Amygdala (tissue), 56 donors: ENCODE measurements around the gene EZH1.
"Not testable (repeated sequence)": the region's sequence is repeated elsewhere in the genome, so short reads cannot be mapped to it uniquely, and the experiment has no call there.

Experiments used
- DNase-seq, 56 donors: peaks; one replicate each; lab custom pipeline; 2025; lab: John Stamatoyannopoulos, UW

The EZH1 gene

DNA sequence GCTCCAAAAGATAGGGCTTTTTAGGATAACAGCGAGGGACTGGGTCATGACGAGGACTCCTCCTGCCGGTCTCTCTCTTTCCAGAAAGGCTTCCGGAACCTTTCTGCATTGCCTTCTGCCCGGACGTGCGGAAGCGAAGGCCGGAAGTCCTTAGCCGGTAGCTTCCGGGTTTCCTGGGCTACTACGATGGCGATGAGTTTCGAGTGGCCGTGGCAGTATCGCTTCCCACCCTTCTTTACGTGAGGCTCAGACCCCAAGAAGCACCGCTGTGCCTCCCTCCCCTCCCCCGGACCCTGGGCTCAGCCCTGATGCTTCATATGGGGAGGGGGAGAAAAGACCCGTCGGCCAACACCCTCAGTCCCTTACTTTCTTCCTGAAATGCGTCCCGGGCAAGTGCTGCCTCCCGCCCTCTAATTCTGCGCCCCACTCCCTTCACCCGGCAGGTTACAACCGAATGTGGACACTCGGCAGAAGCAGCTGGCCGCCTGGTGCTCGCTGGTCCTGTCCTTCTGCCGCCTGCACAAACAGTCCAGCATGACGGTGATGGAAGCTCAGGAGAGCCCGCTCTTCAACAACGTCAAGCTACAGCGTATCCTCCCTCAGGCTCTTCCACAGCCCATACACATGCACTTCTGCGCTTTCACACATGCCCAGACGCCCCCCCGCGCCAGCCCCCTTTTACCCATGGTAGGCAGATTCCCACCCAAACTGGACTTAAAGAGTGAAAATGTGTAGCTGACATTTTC lies 28.6 kb upstream of the EZH1 start, which contains the start of gene VPS25:
Gene VPS25, plus strand, starts transcription at position 160 of the 746 bp plus-strand sequence. Its CDS starts 27 bp downstream, at position 187.
- DNase-seq = peak; percentile 4 to 87 (median 65)

DNA sequence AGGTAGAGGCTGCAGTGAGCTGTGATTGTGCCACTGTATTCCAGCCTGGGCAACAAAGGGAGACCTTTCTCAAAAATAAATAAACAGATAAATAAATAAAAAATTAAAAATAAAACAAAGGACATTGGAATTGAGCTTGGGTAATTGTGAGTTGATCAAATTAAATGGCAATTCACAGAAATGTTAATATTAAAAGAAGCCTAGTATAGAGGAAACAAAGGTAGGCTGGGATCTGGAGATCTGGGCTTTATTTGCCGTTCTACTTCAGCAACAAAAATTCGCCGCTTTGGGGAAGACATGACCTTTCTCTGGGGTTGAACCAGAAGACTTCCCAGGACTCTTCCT lies 28.1 kb upstream of the EZH1 start:
- no peak for DNase-seq

DNA sequence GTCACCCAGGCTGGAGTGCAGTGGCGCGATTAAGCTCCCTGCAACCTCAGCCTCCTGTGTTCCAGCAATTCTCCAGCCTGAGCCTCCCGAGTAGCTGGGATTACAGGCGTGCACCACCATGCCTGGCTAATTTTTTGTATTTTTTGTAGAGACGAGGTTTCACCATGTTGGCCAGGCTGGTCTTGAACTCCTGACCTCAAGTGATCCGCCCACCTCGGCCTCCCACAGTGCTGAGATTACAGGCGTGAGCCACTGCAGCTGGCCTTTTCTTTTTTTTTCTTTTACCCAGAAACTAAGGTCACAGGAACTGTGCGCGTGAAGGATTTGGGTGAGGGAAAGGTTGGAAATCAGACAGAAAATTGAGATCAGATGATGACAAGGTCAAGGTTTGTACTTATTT lies 25.1 kb upstream of the EZH1 start:
- not testable (repeated sequence) for DNase-seq

DNA sequence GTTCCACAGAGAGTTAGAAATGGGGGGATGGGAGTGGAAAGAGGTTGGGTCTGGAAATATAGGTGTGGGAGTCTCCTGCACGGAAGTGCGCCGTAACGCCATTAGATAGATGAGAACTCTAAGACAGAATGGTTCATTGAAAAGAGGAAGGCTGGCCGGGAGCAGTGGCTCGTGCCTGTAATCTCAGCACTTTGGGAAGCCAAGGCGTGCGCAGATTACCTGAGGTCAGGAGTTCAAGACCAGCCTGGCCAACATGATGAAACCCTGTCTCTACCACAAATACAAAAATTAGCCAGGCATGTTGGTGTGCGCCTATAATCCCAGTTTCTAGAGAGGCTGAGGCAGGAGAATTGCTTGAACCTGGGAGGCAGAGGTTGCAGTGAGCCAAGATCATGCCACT lies 23.2 kb upstream of the EZH1 start:
- not testable (repeated sequence) for DNase-seq

DNA sequence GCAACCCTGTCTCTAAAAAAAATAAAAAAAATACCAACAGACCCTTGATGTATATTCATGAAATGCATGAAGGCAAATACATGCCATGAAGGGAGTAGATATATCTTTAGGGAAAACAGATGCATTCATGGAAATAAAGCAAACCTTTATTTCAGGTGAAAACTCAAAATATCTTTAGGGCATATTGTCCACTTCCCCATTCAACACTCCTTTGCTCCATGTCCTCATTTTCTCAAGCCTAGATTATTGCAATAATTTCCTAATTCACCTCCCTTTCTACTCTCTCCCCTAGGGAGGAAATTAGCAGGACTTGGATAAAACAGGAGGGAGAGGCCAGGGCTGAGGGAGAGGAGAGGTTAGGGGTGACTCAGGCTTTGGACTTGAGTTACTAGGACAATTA lies 22.7 kb upstream of the EZH1 start:
- no peak for DNase-seq

DNA sequence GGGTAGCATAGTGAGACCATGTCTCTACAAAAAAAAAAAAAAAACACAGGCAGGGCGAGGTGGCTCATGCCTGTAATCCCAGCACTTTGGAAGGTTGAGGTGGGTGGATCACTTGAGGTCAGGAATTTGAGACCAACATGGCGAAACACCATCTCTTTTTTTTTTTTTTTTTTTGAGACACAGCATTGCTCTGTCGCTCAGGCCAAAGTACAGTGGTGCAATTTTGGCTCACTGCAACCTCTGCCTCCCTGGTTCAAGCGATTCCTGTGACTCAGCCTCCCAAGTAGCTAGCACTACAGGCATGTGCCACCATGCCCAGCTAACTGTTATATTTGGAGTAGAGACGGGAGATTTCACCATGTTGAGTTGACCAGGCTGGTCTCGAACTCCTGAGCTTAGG lies 21.3 kb upstream of the EZH1 start:
- DNase-seq = no peak

DNA sequence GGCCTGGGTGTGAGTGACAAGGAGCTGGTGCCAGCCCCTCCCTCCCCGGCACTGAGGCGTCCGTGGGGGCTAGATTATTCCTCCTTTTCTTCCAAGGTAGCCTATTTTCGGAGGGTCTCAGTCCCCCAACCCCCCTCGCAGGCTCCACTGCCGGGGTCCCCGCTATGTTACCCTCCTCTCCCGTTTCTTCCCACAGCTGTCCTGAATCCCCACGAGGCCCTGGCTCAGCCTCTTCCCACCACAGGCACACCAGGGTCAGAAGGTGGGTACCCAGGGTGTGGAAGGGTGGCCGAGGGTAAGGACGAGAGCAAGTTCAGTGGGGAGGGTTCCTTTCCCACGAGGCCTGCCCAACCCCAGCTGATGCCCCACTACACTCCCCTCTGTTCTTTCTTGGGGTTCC lies 16.8 kb upstream of the EZH1 start:
- no peak for DNase-seq

DNA sequence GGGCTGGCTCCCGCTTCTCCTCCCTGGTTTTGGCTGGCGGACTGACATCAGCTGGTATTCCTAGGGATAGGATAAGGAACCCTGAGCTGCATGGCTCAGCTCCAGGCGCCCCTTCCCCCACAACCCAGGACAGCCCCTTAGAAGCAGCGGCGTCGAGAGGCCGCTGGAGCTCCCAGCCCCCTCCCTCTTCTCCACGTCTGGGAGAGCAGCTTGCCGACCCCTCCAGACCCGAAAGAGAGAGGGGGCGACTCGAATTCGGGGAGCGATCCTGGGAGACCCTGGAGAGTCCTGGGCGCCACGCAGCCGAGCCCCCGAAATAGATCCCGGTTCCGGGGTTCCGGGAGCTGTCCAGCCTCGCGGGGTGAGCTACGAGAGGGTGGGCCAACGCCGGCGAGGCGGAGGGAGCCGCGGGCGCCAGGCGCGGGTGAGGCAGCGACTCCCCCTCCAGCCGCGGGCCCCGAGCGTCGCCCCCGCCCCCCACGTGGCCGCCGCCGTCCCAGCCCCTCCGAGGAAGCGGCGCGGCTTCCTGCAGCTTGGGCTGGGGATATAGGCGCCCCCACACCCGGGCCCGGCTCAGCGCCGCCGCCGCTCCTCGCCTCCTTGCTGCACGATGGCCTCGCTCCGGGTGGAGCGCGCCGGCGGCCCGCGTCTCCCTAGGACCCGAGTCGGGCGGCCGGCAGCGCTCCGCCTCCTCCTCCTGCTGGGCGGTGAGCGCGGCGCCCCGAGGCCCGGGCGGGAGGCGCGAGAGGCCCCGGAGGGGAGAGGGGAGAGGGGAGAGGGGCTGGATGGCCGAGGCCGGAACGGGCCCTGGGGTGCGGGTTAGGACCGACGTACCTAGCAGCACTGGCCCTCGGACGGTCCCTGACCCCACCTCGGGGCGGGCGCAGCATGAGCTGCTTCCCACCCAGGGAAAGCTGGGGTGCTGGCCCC lies 16.1 kb upstream of the EZH1 start, which contains the start of gene RAMP2:
Gene RAMP2, plus strand, starts transcription at position 576 of the 930 bp plus-strand sequence. Its CDS starts 35 bp downstream, at position 611.
- DNase-seq = no peak

DNA sequence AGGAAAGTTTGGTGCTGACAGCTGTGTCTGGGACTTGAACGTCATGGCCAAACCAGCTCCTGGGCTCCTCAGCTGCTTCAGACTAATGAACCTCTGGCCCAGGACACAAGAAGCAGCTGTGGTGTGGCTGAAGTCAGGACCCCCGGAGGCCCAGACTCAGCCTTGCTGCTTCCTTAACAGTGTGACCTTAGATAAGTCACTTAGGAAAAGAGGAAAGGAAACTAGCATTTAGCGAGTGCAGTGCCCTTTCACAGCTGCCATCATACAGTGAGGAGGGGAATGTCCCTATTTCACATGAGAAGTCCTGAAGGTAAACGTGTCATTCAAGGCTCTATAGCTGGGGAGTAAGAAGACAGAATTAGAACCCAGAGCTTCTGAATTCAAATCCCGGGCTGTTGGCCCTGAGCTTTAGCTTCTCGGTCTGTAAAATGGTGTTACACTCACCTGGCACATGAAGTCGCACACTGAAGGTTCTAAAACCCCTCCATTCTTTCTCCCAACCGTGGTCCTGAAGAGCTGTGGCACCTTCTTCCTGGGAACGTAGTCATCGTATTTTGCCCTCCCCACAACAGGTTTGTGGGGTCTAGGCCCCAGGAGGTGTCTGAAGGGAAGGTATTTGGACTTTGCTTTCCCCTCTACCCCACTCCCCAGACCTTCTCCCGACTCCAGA lies 15.3 kb upstream of the EZH1 start:
- DNase-seq = no peak

DNA sequence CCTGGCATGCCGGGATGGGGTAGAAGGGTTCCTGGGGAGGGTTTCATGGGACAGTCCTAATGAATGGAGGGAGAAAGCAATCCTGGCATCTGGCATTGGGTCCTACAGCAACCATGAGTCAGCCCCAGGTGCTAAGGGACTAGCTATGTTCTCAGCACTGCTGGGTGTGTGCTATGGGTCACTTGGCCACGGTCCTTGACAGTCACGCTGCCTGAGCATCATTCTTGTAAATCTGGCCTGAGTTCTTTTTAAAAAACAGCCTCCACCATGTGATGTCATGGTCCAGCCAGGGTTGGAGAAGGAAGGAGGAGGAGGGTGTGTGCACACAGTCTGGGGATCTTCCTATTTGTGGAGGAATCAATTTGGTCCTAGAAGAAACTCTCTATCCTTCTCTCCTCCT lies 9.9 kb upstream of the EZH1 start:
- no peak for DNase-seq

DNA sequence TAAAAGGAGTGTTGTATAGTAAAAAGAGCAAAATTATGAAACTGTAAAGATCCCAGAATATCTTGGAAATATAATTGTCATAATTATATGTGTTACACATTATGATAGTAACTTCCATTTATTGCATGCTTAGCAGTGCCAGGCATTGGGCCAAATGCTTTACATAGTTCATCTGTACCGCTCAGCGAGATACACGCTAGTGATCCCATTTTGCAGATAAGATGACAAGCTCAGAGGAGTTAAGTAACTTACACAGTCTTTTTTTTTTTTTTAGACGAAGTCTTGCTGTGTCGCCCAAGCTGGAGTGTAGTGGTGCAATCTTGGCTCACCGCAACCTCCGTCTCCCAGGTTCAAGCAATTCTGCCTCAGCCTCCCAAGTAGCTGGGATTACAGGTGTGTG lies 6.8 kb upstream of the EZH1 start:
- DNase-seq = no peak

DNA sequence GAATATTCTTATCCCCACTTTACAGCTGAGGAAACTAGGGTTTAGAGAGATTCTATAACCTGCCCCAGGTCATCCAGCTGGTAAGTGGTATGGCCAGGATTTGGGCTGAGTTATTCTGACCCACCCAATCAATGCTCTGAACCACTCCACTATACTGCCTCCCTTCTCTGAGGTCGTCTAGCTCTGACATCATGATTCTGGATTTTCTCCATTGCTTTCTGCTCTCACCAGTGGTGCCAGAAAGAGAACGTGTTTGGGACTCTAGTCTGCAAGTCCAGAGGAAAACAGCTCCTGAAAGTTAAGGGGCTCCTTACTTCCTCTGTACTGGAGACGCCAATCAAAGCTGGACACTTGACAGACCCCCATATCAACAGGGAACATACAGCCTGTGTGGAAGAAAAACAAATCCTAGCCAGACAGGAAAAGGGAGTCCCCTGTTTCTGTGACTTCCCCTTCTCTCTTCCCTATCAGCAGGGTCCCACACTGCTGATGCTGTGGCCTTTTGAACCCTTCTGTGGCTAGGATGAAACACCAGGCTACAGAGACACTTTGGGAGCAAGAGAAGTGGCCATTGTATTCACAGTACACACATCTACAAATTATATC lies 6.0 kb upstream of the EZH1 start:
- no peak for DNase-seq

DNA sequence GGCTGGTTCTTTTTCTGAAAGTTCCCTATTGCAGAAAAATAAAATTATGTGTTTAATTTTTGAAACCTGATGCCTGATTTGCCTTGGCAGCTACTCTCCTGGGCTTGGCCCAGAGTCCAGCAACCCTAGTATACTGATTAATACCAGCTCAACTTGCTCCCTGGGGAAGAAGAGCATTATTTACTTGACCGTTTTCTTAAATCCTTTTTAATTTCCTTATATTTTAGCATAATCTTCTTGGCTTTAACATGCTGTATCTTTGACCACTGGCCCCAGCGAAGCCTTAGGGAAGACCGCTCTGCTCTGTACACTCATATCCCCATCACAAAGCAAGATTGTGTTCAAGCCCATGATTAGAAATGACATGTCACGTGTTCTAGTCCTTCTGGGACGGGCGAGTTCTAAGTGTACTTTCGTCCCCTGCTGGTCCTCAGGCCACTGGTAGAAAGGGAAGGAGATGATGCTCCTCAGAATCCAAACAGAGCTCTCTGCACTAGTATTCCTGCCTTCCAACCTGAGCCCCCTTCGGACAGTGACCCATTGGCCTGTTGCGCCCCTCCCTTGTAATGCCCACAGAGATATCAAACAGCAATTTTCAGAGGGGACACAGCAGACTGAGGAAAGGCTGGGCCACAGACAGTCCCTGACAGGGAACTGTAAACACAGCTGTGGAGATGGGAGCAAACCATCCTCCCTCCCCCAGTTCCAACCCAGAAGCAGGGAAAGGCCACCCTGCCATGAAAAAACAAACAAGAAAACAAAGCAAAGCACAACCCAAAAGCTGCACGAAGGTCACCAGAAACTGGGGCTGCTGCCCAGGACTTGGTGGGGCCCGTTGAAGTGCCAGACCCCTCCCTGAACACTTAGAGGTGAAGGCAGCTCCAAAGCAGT lies 4.3 kb upstream of the EZH1 start:
- peak in 2 of 56 donors; percentile 5 to 17 for DNase-seq

DNA sequence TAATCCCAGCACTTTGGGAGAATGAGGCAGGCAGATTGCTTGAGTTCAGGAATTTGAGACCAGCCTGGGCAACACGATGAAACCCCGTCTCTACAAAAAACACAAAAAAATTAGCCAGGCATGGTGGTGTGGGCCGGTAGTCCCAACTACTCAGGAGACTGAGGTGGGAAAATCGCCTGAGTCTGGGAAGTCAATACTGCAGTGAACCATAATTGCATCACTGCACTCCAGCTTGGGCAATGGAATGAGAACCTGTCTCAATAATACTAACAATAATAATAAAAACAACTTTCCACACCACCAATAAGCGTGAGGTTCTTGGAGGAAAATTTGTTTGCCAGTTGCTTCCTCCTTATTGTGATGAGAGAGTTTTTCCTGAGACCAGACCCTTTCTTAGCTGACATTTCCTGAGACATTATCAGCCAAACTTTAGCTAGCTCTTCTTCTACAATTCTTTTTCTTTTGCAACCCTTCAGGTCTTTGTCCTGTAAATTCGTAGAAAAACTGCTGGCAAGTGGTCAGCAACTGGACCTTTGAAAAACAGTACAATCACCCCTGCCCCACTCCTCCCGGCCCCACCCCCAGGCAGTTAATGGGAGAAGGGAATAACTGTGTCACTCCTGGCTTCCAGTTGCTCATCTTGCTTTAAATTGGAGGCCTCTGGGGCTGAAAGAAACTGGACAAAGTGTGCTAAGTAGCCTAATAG lies 3.5 kb upstream of the EZH1 start:
- DNase-seq = no peak

DNA sequence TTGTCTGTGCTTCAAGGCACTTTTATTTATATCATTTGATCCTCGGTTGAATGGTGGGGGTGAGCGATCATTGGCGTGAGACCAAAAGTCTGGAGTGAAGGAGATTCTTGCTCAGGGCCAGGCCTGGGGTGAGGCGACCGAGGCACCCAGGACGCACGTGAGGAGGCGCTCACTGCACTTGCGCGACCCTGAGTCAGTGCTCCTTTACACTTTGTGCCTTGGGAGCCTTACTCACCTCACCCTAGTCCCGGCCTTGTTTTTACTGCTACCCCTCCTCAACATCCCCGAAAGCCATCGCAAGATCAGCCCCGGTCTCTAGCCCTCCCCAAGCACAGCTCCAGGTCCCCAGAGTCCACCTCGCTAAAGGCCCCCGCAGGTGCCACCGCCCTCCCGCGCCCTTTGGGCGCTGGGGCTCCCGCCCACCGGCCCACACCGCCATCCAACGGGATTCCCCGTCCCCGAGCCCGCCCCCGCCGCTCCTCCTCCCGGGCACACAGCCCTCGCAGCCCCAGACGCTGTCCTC lies 496 bp downstream of the EZH1 start:
- DNase-seq = peak in 35 of 56 donors; percentile 7 to 90 (median 64)

DNA sequence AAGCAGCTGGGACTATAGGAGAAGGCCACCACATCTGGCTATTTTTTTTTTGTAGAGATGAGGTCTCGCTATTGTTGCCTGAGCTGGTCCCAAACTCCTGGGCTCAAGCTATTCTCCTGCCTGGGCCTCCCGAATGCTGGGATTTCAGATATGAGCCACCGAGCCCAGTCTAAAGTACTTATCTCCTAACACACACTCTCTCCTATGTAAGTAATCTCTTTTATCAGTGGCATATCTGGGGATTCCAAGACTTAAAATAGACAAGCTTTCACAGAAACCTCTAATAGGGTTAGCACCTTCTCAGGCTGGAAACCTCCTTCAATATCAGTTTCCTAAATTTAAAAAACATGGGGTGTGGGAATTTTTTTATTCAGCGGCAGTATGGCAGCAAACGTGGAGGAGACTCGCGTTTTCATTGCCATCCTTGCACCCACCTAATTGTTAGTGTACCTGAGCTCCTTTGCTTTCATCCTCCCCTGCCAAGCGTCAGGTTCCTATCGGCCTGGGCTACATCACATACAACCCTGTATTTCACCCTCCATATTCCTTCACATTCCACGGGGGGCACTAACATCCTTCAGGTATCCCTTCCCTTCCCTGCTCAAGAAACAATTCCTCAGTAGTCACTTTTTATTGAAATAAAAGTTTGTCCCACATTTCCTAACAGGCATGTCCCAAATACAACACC lies 1.1 kb downstream of the EZH1 start:
- no peak for DNase-seq

DNA sequence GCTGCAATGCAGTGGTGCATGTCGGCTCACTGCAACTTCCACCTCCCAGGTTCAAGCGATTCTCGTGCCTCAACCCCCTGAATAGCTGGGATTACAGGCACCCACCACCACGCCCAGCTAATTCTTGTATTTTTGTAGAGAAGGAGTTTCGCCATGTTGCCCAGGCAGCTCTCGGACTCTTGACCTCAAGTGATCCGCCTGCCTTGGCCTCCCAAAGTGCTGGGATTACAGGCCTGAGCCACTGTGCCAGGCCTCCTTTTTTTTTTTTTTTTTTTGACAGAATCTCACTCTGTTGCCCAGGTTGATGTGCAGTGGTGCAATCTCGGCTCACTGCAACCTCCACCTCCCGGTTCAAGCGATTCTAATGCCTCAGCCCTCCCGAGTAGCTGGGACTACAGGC lies 1.9 kb downstream of the EZH1 start:
- DNase-seq = not testable (repeated sequence)

DNA sequence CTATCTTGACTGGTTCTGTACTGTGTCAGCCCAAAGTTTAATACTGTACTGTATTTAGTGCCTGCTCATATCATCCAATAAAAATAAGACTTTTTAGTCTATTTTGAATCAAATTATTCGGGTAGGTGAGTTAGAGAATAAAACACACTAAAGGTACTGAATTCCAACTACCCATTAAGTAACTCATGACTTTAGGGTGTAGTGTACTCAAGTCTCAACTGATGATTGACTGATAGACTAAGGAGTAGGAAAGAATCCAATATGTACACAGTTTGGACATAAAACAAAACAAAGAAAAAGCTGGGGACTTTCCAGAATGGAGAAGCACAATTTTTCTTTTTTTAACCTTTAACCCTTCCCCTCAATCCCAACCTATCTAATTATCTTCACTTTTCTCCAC lies 4.1 kb downstream of the EZH1 start:
- no peak for DNase-seq
